Measurements from ENCODE around the gene MSL2. TPM values are rescaled to one million over a fixed set of nuclear protein-coding genes. Genes with fewer than 3 reads are reported as not detected.
"Not testable (repeated sequence)": the region's sequence is repeated elsewhere in the genome, so short reads cannot be mapped to it uniquely, and the experiment has no call there.

Gene MSL2
- total and polyA plus RNA-seq, 9 donors: 16.0 to 34.7 (median 24.4) TPM

DNA sequence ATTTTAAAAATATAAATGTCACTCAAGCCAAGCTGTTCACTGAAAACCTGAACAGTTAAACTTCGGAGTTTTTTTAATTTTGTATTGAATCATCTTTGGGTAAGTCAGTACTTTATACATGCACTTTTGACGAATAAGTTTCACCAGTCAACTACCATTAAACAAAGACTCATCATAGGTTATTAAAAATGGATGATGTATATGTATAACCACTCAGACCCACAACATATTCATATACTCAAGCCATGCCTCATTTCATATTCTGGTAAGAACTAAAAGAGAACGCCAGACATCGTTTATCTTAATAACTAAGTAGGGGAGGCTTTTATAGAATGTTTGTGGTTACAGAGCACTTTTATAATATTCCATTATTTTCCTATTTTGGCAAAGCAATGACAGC lies 18.3 kb downstream of the MSL2 start:
- no peak overlapping the region for H3K27ac ChIP-seq (ENCODE audit: low read length)
- no peaks in the 10 kb centered on the region for H3K36me3 ChIP-seq (ENCODE audit: control insufficient read depth, insufficient read depth, low read length)
- WGBS (ENCODE audit: insufficient coverage): no CpG with 5 or more reads among the region's 4 CpGs
- H3K4me3 ChIP-seq (ENCODE audit: low read length): no peak overlapping the region
- no peaks in the 10 kb centered on the region for H3K4me1 ChIP-seq (ENCODE audit: control insufficient read depth, insufficient read depth, low read length)
- H3K9me3 ChIP-seq (replicated peaks; ENCODE audit: control insufficient read depth, low read depth, low read length): no peaks in the 10 kb centered on the region
- no peak for DNase-seq
- H3K27me3 ChIP-seq (ENCODE audit: control insufficient read depth, insufficient read depth, low read length): no peaks in the 10 kb centered on the region

- Histone ChIP-seq H3K4me3 (ENCODE audit: low read length) (no peak overlapping the region), H3K4me1 (ENCODE audit: control insufficient read depth, insufficient read depth, low read length) (no peaks in the 10 kb centered on the region), H3K9me3 (replicated peaks; ENCODE audit: control insufficient read depth, low read depth, low read length) (no peaks in the 10 kb centered on the region), H3K27ac (ENCODE audit: low read length) (no peak overlapping the region), H3K27me3 (ENCODE audit: control insufficient read depth, insufficient read depth, low read length) (no peaks in the 10 kb centered on the region), H3K36me3 (ENCODE audit: control insufficient read depth, insufficient read depth, low read length) (no peaks in the 10 kb centered on the region)
- DNase-seq: no peak
These were observed 22.1 kb downstream of the MSL2 start for GRCh38 chr3:136173939-136174490.

- Histone ChIP-seq H3K27ac (ENCODE audit: low read length) (no peak overlapping the region), H3K4me1 (ENCODE audit: control insufficient read depth, insufficient read depth, low read length) (no peaks in the 10 kb centered on the region)
- WGBS (ENCODE audit: insufficient coverage): no CpG with 5 or more reads among the region's 1 CpG
These were observed 25.0 kb downstream of the MSL2 start for GRCh38 chr3:136171097-136171542.

GRCh38 chr3:136168236-136168635 lies 27.9 kb downstream of the MSL2 start:
- H3K4me3 ChIP-seq (ENCODE audit: low read length); H3K27ac ChIP-seq (ENCODE audit: low read length); H3K27me3 ChIP-seq (ENCODE audit: control insufficient read depth, insufficient read depth, low read length); H3K36me3 ChIP-seq (ENCODE audit: control insufficient read depth, insufficient read depth, low read length); DNase-seq; H3K4me1 ChIP-seq (ENCODE audit: control insufficient read depth, insufficient read depth, low read length); H3K9me3 ChIP-seq (replicated peaks; ENCODE audit: control insufficient read depth, low read depth, low read length): not testable (repeated sequence)
- WGBS (ENCODE audit: insufficient coverage): no CpG with 5 or more reads among the region's 4 CpGs

More at GRCh38 chr3:136171097-136171542, 25.0 kb downstream of the MSL2 start:
- Histone ChIP-seq H3K9me3 (replicated peaks; ENCODE audit: control insufficient read depth, low read depth, low read length) (no peaks in the 10 kb centered on the region), H3K27me3 (ENCODE audit: control insufficient read depth, insufficient read depth, low read length) (no peaks in the 10 kb centered on the region), H3K36me3 (ENCODE audit: control insufficient read depth, insufficient read depth, low read length) (no peaks in the 10 kb centered on the region), H3K4me3 (ENCODE audit: low read length) (no peak overlapping the region)
- no peak for DNase-seq

DNA sequence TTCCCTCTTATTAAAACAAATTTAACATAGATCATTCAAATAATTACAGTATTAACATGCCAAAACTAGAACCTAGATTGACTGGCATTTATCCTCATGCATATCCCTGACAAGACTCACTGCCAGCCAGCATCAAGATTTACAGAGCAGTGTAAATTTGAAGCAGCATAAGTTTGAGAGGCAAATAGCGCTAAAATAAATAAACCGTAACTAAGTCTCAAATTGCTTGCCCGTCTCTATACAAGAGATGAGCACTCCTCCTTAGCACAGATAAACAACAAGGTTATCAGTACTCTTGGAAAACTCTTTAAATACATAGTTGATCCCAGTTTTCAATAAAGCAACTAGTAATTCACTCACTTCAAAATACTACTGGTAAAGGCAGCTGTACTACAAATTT lies 29.6 kb downstream of the MSL2 start:
- H3K4me3 ChIP-seq (ENCODE audit: low read length): no peak overlapping the region
- H3K27me3 ChIP-seq (ENCODE audit: control insufficient read depth, insufficient read depth, low read length): no peaks in the 10 kb centered on the region
- H3K4me1 ChIP-seq (ENCODE audit: control insufficient read depth, insufficient read depth, low read length): no peaks in the 10 kb centered on the region
- no peaks in the 10 kb centered on the region for H3K36me3 ChIP-seq (ENCODE audit: control insufficient read depth, insufficient read depth, low read length)
- no peak overlapping the region for H3K27ac ChIP-seq (ENCODE audit: low read length)
- H3K9me3 ChIP-seq (replicated peaks; ENCODE audit: control insufficient read depth, low read depth, low read length): no peaks in the 10 kb centered on the region
- no peak for DNase-seq
- WGBS (ENCODE audit: insufficient coverage): no CpG with 5 or more reads among the region's 3 CpGs

- not testable (repeated sequence) for H3K36me3 ChIP-seq (ENCODE audit: control insufficient read depth, insufficient read depth, low read length); DNase-seq; H3K4me3 ChIP-seq (ENCODE audit: low read length); H3K27ac ChIP-seq (ENCODE audit: low read length); H3K27me3 ChIP-seq (ENCODE audit: control insufficient read depth, insufficient read depth, low read length); H3K4me1 ChIP-seq (ENCODE audit: control insufficient read depth, insufficient read depth, low read length); H3K9me3 ChIP-seq (replicated peaks; ENCODE audit: control insufficient read depth, low read depth, low read length)
These were observed 32.5 kb downstream of the MSL2 start for GRCh38 chr3:136163607-136164006.

GRCh38 chr3:136162322-136162721 lies 33.8 kb downstream of the MSL2 start:
- H3K27me3 ChIP-seq (ENCODE audit: control insufficient read depth, insufficient read depth, low read length): no peaks in the 10 kb centered on the region
- no peaks in the 10 kb centered on the region for H3K9me3 ChIP-seq (replicated peaks; ENCODE audit: control insufficient read depth, low read depth, low read length)
- H3K27ac ChIP-seq (ENCODE audit: low read length): no peak overlapping the region
- no peaks in the 10 kb centered on the region for H3K4me1 ChIP-seq (ENCODE audit: control insufficient read depth, insufficient read depth, low read length)
- H3K4me3 ChIP-seq (ENCODE audit: low read length): no peak overlapping the region
- no peaks in the 10 kb centered on the region for H3K36me3 ChIP-seq (ENCODE audit: control insufficient read depth, insufficient read depth, low read length)
- DNase-seq: no peak
- 94% methylated on average over 3 of the region's 7 CpGs for WGBS (ENCODE audit: insufficient coverage)

DNA sequence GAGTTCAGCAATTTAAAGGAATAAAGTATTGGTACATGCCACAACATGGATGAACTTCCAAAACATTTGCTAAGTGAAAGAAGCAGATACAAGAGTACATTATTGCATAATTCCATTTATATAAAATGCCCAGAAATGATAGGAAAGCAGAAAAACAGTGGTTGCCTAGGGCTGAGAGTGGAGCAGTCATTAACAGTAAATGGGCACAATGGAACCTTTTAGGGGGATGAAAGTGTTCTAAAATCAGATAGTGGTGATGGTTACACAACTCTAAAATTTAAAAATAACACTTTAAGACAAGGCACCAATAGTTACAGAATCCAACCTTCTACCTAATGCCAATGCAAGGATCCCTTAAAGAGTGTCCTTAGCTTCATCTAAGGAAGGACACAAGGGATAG lies 34.6 kb downstream of the MSL2 start:
- Histone ChIP-seq H3K4me1 (ENCODE audit: control insufficient read depth, insufficient read depth, low read length) (no peaks in the 10 kb centered on the region), H3K36me3 (ENCODE audit: control insufficient read depth, insufficient read depth, low read length) (no peaks in the 10 kb centered on the region), H3K9me3 (replicated peaks; ENCODE audit: control insufficient read depth, low read depth, low read length) (no peaks in the 10 kb centered on the region), H3K4me3 (ENCODE audit: low read length) (no peak overlapping the region), H3K27ac (ENCODE audit: low read length) (no peak overlapping the region), H3K27me3 (ENCODE audit: control insufficient read depth, insufficient read depth, low read length) (no peaks in the 10 kb centered on the region)
- no peak for DNase-seq

DNA sequence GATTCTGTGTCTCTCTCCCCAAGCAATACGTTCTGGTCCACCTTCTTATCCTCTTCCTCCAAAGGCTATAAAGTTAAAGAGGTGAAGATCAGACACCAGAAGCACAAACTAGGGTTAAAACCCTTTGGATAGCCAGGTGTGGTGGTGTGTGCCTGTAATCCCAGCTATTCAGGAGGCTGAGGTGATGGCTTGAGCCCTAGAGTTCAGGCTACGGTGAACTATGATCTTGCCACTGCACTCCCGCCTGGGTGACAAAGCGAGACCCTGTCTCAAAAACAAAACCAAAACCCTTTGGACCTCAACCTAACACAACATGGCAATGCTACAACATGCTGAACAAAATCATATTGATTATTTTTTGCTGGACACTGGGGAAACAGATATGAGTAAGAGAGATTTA lies 43.2 kb downstream of the MSL2 start:
- H3K27me3 ChIP-seq (ENCODE audit: control insufficient read depth, insufficient read depth, low read length): no peaks in the 10 kb centered on the region
- WGBS (ENCODE audit: insufficient coverage): no CpG with 5 or more reads among the region's 4 CpGs
- H3K27ac ChIP-seq (ENCODE audit: low read length): no peak overlapping the region
- H3K9me3 ChIP-seq (replicated peaks; ENCODE audit: control insufficient read depth, low read depth, low read length): no peaks in the 10 kb centered on the region
- no peaks in the 10 kb centered on the region for H3K4me1 ChIP-seq (ENCODE audit: control insufficient read depth, insufficient read depth, low read length)
- peaks cover 13% of the 10 kb centered on the region for H3K36me3 ChIP-seq (ENCODE audit: control insufficient read depth, insufficient read depth, low read length)
- DNase-seq: no peak
- no peak overlapping the region for H3K4me3 ChIP-seq (ENCODE audit: low read length)

DNA sequence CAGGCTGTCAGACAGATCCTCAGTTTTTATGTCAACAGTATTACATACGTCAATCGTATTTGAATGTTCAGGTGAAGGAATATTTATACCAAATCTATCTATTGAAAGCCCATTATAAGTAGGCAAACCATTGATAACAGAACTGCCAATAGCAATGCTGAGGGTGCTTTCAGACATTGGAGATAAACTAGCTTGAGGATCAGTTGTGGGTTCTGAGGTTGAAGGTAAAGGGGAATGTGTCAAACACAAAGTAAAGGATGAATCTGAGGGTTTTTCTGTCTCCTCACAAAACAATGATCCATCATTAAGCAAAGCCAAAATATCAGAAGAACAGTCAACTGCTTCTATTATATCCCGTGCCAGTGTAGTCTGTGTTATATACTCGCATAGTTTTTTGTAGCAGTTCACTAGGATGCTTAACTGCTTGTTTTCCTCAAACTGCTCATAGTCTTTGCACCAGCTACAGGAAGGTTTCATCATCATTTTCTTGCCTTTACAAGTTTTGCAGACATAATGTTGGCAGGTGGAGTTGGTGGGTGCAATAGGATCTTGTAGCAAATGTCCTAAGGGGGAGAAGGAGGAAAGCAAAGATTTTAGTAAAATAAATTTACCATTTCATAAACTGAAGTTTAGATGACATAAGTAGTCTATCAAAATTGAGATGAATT lies 43.8 kb downstream of the MSL2 start:
- Histone ChIP-seq H3K4me3 (ENCODE audit: low read length) (no peak overlapping the region), H3K9me3 (replicated peaks; ENCODE audit: control insufficient read depth, low read depth, low read length) (no peaks in the 10 kb centered on the region), H3K27ac (ENCODE audit: low read length) (no peak overlapping the region), H3K4me1 (ENCODE audit: control insufficient read depth, insufficient read depth, low read length) (no peaks in the 10 kb centered on the region), H3K27me3 (ENCODE audit: control insufficient read depth, insufficient read depth, low read length) (no peaks in the 10 kb centered on the region), H3K36me3 (ENCODE audit: control insufficient read depth, insufficient read depth, low read length) (peaks cover 14% of the 10 kb centered on the region)
- DNase-seq: no peak
- no CpG with 5 or more reads among the region's 4 CpGs for WGBS (ENCODE audit: insufficient coverage)

GRCh38 chr3:136151219-136151618 lies 44.9 kb downstream of the MSL2 start:
- no peak for DNase-seq
- no peak overlapping the region for H3K27ac ChIP-seq (ENCODE audit: low read length)
- no peaks in the 10 kb centered on the region for H3K27me3 ChIP-seq (ENCODE audit: control insufficient read depth, insufficient read depth, low read length)
- H3K36me3 ChIP-seq (ENCODE audit: control insufficient read depth, insufficient read depth, low read length): peaks cover 17% of the 10 kb centered on the region
- 83% methylated on average over 4 of the region's 10 CpGs for WGBS (ENCODE audit: insufficient coverage)
- H3K4me1 ChIP-seq (ENCODE audit: control insufficient read depth, insufficient read depth, low read length): no peaks in the 10 kb centered on the region
- H3K9me3 ChIP-seq (replicated peaks; ENCODE audit: control insufficient read depth, low read depth, low read length): no peaks in the 10 kb centered on the region
- H3K4me3 ChIP-seq (ENCODE audit: low read length): no peak overlapping the region
